GM23338 (cell line): ENCODE results near the gene TRAPPC2. TPM values are rescaled to one million over a fixed set of nuclear protein-coding genes. Genes with fewer than 3 reads are reported as not detected.

ENCODE experiments used
- ATAC-seq: fragments of 200-7000 bp; cut with Tn5 transposase; 3 replicates; pipeline ENCODE4 v1.9.1; 2020
- DNase-seq: peaks from one replicate; pipeline ENCODE4 v3.0.0-alpha.2; 2015; ENCODE audit warnings: low spot score
- H2AFZ ChIP-seq: fragments of 200-600 bp; sonication (generic); 2 replicates; pipeline ENCODE4 v1.8.0; 2016; ENCODE audit warnings: antibody characterized with exemption, mild to moderate bottlenecking, moderate library complexity
- H3F3A ChIP-seq: fragments of 200-600 bp; sonication (generic); replicated peaks from 2 replicates; pipeline ENCODE4 v1.8.0; 2017; ENCODE audit warnings: antibody characterized with exemption, mixed run types, low read depth
- H3K27ac ChIP-seq: fragments of 200-600 bp; sonication (generic); 2 replicates; pipeline ENCODE4 v1.6.1; 2016; ENCODE audit warnings: low read depth
- H3K27me3 ChIP-seq: fragments of 200-600 bp; sonication (generic); 2 replicates; pipeline ENCODE4 v1.8.0; 2016; ENCODE audit warnings: mild to moderate bottlenecking, mixed run types, moderate library complexity; ENCODE audit not compliant: insufficient read depth
- H3K36me3 ChIP-seq: fragments of 200-600 bp; sonication (generic); 2 replicates; pipeline ENCODE4 v1.8.0; 2016; ENCODE audit warnings: mild to moderate bottlenecking; ENCODE audit not compliant: insufficient read depth
- H3K4me1 ChIP-seq: fragments of 200-600 bp; sonication (generic); 2 replicates; pipeline ENCODE4 v1.8.0; 2016; ENCODE audit warnings: mild to moderate bottlenecking, moderate library complexity; ENCODE audit not compliant: insufficient read depth
- H3K4me2 ChIP-seq: fragments of 200-600 bp; sonication (generic); 2 replicates; pipeline ENCODE4 v1.7.1; 2017; ENCODE audit warnings: mixed run types
- H3K4me3 ChIP-seq: fragments of 200-600 bp; sonication (generic); 2 replicates; pipeline ENCODE4 v1.6.1; 2016; ENCODE audit warnings: mixed run types
- H3K79me2 ChIP-seq: fragments of 200-600 bp; sonication (generic); replicated peaks from 2 replicates; pipeline ENCODE4 v1.8.0; 2017; ENCODE audit warnings: mild to moderate bottlenecking; ENCODE audit not compliant: insufficient read depth
- H3K9me2 ChIP-seq: fragments of 200-600 bp; sonication (generic); 2 replicates; pipeline ENCODE4 v1.8.0; 2017; ENCODE audit not compliant: insufficient read depth
- H4K20me1 ChIP-seq: fragments of 200-600 bp; sonication (generic); replicated peaks from 2 replicates; pipeline ENCODE4 v1.8.0; 2017; ENCODE audit warnings: mild to moderate bottlenecking; ENCODE audit not compliant: insufficient read depth
- H3K27ac Mint-ChIP-seq: 2 replicates; pipeline ENCODE4 v1.8.0; 2020; ENCODE audit warnings: inconsistent platforms, mild to moderate bottlenecking, moderate library complexity, mixed read lengths
- H3K27me3 Mint-ChIP-seq: 3 replicates; pipeline ENCODE4 v1.8.0; 2022; ENCODE audit warnings: low read depth, mild to moderate bottlenecking, moderate library complexity, mixed read lengths, inconsistent platforms; ENCODE audit not compliant: insufficient read depth, poor library complexity
- H3K36me3 Mint-ChIP-seq: 3 replicates; pipeline ENCODE4 v1.8.0; 2021; ENCODE audit warnings: low read depth, mild to moderate bottlenecking, inconsistent platforms, moderate library complexity, mixed read lengths
- H3K4me1 Mint-ChIP-seq: 3 replicates; pipeline ENCODE4 v1.8.0; 2020; ENCODE audit warnings: mild to moderate bottlenecking, inconsistent platforms, mixed read lengths
- H3K4me3 Mint-ChIP-seq: 3 replicates; pipeline ENCODE4 v1.8.0; 2021; ENCODE audit warnings: moderate library complexity, mild to moderate bottlenecking, inconsistent platforms, mixed read lengths
- H3K9me3 Mint-ChIP-seq: 3 replicates; pipeline ENCODE4 v1.8.0; 2020; ENCODE audit warnings: moderate library complexity, mild to moderate bottlenecking, inconsistent platforms, mixed read lengths
- CREB1 ChIP-seq: fragments of 250-450 bp; sonication (Bioruptor Pico); IDR thresholded peaks from 2 replicates; pipeline ENCODE4 v1.5.0; 2020; ENCODE audit warnings: low read depth, mild to moderate bottlenecking, moderate library complexity
- EZH2 ChIP-seq: fragments of 200-600 bp; sonication (generic); IDR thresholded peaks from one replicate; pipeline ENCODE4 v1.8.0; 2017; ENCODE audit warnings: antibody characterized with exemption, mild to moderate bottlenecking, low read depth; ENCODE audit not compliant: unreplicated experiment
- EZH2phosphoT487 ChIP-seq: fragments of 200-600 bp; sonication (generic); IDR thresholded peaks from one replicate; pipeline ENCODE4 v1.8.1; 2018; ENCODE audit warnings: antibody characterized with exemption; ENCODE audit not compliant: unreplicated experiment
- JUNB ChIP-seq: IDR thresholded peaks from one replicate; pipeline ENCODE4 v1.6.1; 2016; ENCODE audit warnings: antibody characterized with exemption; ENCODE audit not compliant: unreplicated experiment
- NANOG ChIP-seq: IDR thresholded peaks from 2 replicates; pipeline ENCODE4 v1.6.1; 2016; ENCODE audit warnings: antibody characterized with exemption, borderline replicate concordance
- POLR2AphosphoS5 ChIP-seq: IDR thresholded peaks from 2 replicates; pipeline ENCODE4 v1.6.1; 2016; ENCODE audit warnings: antibody characterized with exemption, low read depth
- STAT1 ChIP-seq: IDR thresholded peaks from one replicate; pipeline ENCODE4 v1.6.1; 2016; ENCODE audit warnings: antibody characterized with exemption; ENCODE audit not compliant: unreplicated experiment
- ZNF114 ChIP-seq: fragments of 250-450 bp; sonication (Bioruptor Pico); IDR thresholded peaks from 2 replicates; pipeline ENCODE4 v1.5.0; 2020; ENCODE audit warnings: mild to moderate bottlenecking, moderate library complexity
- ZNF331 ChIP-seq: fragments of 250-450 bp; sonication (Bioruptor Pico); IDR thresholded peaks from 2 replicates; pipeline ENCODE4 v1.5.0; 2020; ENCODE audit warnings: low read depth, mild to moderate bottlenecking, moderate library complexity
- polyA plus RNA-seq: library from polyadenylated mRNA; unstranded; fragments of >200 nt; fragmentation: Nextera tagmentation; extraction: Ambion mirVana; gene quantifications from 2 replicates; pipeline ENCODE4 v1.2.1, GENCODE V29; 2016
- total RNA-seq: library from RNA; depleted of rRNA; stranded (reverse); fragments of >200 nt; shearing (Covaris generic); gene quantifications from 2 replicates; pipeline ENCODE4 v1.2.3, GENCODE V29; 2014
- TF ChIP-seq, protein P1 (sequence below), 2 experiments: fragments of 200-600 bp in 1 of 2; sonication (generic) in 1 of 2; conservative IDR thresholded peaks; 2 replicates each; pipeline versions ENCODE4 v1.5.1 to v1.6.1; 2016 to 2017; ENCODE audit warnings: antibody characterized with exemption in 2 of 2, low read depth in 2 of 2, mild to moderate bottlenecking in 2 of 2, moderate library complexity in 1 of 2
- TF ChIP-seq, protein P2 (sequence below): IDR thresholded peaks from 2 replicates; pipeline ENCODE4 v1.6.1; 2016; ENCODE audit warnings: antibody characterized with exemption
- TF ChIP-seq, protein P3 (sequence below): fragments of 250-450 bp; sonication (Bioruptor Pico); IDR thresholded peaks from 2 replicates; pipeline ENCODE4 v1.5.0; 2020; ENCODE audit warnings: mild to moderate bottlenecking, moderate library complexity
- TF ChIP-seq, protein P4 (sequence below): IDR thresholded peaks from one replicate; pipeline ENCODE4 v1.6.1; 2018; ENCODE audit warnings: antibody characterized with exemption; ENCODE audit not compliant: unreplicated experiment

Gene TRAPPC2
- total and polyA plus RNA-seq, 2 experiments from 2014 or later: 11.7 to 14.6 TPM

DNA sequence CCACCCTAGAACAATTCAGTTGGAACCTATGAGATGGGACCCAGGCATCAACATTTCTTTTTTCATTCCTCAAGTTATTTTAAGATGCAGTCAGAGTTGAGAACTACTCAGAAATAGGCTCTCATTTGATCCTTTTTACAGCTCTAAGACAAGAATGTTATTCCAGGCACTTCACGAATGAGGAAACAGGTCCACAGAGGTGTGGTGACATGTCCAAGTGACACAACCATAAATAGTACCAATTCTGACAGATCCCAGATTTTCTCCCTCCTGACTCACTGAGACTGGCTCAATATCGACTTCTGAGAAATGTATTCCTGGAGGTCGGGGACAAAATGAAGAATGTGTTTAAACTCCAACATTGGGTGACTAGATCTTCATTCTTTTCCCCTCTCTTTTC lies 70.4 kb downstream of the TRAPPC2 start:
- Histone ChIP-seq H3K4me1 (0 out of 2 replicates have a peak, but pooled peaks cover 3% of the 10 kb centered on the region), H3K79me2 (no peaks in the 10 kb centered on the region), H3K27ac (no peak overlapping the region), H4K20me1 (no peaks in the 10 kb centered on the region), H2AFZ (no peak overlapping the region), H3F3A (no peaks in the 10 kb centered on the region), H3K4me2 (no peak overlapping the region), H3K4me3 (no peak overlapping the region), H3K9me2 (no peaks in the 10 kb centered on the region), H3K27me3 (no peaks in the 10 kb centered on the region), H3K36me3 (no peaks in the 10 kb centered on the region)
- H3K27me3 Mint-ChIP-seq: no peaks in the 10 kb centered on the region
- peaks cover 23% of the 10 kb centered on the region; the same call in 2 of the 3 replicates for H3K36me3 Mint-ChIP-seq
- TF ChIP-seq NANOG: no peak
- no peak for TF ChIP-seq POLR2AphosphoS5
- no peak for TF ChIP-seq EZH2phosphoT487
- TF ChIP-seq, protein P1, sequence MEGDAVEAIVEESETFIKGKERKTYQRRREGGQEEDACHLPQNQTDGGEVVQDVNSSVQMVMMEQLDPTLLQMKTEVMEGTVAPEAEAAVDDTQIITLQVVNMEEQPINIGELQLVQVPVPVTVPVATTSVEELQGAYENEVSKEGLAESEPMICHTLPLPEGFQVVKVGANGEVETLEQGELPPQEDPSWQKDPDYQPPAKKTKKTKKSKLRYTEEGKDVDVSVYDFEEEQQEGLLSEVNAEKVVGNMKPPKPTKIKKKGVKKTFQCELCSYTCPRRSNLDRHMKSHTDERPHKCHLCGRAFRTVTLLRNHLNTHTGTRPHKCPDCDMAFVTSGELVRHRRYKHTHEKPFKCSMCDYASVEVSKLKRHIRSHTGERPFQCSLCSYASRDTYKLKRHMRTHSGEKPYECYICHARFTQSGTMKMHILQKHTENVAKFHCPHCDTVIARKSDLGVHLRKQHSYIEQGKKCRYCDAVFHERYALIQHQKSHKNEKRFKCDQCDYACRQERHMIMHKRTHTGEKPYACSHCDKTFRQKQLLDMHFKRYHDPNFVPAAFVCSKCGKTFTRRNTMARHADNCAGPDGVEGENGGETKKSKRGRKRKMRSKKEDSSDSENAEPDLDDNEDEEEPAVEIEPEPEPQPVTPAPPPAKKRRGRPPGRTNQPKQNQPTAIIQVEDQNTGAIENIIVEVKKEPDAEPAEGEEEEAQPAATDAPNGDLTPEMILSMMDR (conservative IDR thresholded peaks at IDR 0.05; ENCODE audit: low read depth in 2 of 2): no peak
- no peak for TF ChIP-seq EZH2
- no peak for TF ChIP-seq ZNF331 (CRISPR knock-in tag)
- TF ChIP-seq, protein P2, sequence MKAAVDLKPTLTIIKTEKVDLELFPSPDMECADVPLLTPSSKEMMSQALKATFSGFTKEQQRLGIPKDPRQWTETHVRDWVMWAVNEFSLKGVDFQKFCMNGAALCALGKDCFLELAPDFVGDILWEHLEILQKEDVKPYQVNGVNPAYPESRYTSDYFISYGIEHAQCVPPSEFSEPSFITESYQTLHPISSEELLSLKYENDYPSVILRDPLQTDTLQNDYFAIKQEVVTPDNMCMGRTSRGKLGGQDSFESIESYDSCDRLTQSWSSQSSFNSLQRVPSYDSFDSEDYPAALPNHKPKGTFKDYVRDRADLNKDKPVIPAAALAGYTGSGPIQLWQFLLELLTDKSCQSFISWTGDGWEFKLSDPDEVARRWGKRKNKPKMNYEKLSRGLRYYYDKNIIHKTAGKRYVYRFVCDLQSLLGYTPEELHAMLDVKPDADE: no peak
- TF ChIP-seq, protein P3, sequence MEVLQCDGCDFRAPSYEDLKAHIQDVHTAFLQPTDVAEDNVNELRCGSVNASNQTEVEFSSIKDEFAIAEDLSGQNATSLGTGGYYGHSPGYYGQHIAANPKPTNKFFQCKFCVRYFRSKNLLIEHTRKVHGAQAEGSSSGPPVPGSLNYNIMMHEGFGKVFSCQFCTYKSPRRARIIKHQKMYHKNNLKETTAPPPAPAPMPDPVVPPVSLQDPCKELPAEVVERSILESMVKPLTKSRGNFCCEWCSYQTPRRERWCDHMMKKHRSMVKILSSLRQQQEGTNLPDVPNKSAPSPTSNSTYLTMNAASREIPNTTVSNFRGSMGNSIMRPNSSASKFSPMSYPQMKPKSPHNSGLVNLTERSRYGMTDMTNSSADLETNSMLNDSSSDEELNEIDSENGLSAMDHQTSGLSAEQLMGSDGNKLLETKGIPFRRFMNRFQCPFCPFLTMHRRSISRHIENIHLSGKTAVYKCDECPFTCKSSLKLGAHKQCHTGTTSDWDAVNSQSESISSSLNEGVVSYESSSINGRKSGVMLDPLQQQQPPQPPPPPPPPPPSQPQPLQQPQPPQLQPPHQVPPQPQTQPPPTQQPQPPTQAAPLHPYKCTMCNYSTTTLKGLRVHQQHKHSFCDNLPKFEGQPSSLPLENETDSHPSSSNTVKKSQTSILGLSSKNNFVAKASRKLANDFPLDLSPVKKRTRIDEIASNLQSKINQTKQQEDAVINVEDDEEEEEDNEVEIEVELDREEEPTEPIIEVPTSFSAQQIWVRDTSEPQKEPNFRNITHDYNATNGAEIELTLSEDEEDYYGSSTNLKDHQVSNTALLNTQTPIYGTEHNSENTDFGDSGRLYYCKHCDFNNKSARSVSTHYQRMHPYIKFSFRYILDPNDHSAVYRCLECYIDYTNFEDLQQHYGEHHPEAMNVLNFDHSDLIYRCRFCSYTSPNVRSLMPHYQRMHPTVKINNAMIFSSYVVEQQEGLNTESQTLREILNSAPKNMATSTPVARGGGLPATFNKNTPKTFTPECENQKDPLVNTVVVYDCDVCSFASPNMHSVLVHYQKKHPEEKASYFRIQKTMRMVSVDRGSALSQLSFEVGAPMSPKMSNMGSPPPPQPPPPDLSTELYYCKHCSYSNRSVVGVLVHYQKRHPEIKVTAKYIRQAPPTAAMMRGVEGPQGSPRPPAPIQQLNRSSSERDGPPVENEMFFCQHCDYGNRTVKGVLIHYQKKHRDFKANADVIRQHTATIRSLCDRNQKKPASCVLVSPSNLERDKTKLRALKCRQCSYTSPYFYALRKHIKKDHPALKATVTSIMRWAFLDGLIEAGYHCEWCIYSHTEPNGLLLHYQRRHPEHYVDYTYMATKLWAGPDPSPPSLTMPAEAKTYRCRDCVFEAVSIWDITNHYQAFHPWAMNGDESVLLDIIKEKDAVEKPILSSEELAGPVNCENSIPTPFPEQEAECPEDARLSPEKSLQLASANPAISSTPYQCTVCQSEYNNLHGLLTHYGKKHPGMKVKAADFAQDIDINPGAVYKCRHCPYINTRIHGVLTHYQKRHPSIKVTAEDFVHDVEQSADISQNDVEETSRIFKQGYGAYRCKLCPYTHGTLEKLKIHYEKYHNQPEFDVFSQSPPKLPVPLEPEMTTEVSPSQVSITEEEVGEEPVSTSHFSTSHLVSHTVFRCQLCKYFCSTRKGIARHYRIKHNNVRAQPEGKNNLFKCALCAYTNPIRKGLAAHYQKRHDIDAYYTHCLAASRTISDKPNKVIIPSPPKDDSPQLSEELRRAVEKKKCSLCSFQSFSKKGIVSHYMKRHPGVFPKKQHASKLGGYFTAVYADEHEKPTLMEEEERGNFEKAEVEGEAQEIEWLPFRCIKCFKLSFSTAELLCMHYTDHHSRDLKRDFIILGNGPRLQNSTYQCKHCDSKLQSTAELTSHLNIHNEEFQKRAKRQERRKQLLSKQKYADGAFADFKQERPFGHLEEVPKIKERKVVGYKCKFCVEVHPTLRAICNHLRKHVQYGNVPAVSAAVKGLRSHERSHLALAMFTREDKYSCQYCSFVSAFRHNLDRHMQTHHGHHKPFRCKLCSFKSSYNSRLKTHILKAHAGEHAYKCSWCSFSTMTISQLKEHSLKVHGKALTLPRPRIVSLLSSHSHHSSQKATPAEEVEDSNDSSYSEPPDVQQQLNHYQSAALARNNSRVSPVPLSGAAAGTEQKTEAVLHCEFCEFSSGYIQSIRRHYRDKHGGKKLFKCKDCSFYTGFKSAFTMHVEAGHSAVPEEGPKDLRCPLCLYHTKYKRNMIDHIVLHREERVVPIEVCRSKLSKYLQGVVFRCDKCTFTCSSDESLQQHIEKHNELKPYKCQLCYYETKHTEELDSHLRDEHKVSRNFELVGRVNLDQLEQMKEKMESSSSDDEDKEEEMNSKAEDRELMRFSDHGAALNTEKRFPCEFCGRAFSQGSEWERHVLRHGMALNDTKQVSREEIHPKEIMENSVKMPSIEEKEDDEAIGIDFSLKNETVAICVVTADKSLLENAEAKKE (CRISPR knock-in tag): no peak
- no peak for TF ChIP-seq CREB1 (CRISPR knock-in tag)
- no peak for TF ChIP-seq JUNB
- TF ChIP-seq STAT1: no peak
- no peak for TF ChIP-seq ZNF114
- TF ChIP-seq, protein P4, sequence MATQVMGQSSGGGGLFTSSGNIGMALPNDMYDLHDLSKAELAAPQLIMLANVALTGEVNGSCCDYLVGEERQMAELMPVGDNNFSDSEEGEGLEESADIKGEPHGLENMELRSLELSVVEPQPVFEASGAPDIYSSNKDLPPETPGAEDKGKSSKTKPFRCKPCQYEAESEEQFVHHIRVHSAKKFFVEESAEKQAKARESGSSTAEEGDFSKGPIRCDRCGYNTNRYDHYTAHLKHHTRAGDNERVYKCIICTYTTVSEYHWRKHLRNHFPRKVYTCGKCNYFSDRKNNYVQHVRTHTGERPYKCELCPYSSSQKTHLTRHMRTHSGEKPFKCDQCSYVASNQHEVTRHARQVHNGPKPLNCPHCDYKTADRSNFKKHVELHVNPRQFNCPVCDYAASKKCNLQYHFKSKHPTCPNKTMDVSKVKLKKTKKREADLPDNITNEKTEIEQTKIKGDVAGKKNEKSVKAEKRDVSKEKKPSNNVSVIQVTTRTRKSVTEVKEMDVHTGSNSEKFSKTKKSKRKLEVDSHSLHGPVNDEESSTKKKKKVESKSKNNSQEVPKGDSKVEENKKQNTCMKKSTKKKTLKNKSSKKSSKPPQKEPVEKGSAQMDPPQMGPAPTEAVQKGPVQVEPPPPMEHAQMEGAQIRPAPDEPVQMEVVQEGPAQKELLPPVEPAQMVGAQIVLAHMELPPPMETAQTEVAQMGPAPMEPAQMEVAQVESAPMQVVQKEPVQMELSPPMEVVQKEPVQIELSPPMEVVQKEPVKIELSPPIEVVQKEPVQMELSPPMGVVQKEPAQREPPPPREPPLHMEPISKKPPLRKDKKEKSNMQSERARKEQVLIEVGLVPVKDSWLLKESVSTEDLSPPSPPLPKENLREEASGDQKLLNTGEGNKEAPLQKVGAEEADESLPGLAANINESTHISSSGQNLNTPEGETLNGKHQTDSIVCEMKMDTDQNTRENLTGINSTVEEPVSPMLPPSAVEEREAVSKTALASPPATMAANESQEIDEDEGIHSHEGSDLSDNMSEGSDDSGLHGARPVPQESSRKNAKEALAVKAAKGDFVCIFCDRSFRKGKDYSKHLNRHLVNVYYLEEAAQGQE: no peak
- H3K9me3 Mint-ChIP-seq: no peaks in the 10 kb centered on the region
- H3K4me3 Mint-ChIP-seq: no peak overlapping the region
- H3K4me1 Mint-ChIP-seq: peaks cover 2% of the 10 kb centered on the region; the same call in 2 of the 3 replicates
- no peak for DNase-seq
- H3K27ac Mint-ChIP-seq: no peak overlapping the region
- no peak for ATAC-seq
